GM21390 (cell line): ENCODE results near the gene UBL5.

Source experiments
- ATAC-seq: cut with Tn5 transposase; IDR thresholded peaks from one replicate; pipeline ENCODE4 v1.9.1; 2021; ENCODE audit not compliant: unreplicated experiment

The UBL5 gene

DNA sequence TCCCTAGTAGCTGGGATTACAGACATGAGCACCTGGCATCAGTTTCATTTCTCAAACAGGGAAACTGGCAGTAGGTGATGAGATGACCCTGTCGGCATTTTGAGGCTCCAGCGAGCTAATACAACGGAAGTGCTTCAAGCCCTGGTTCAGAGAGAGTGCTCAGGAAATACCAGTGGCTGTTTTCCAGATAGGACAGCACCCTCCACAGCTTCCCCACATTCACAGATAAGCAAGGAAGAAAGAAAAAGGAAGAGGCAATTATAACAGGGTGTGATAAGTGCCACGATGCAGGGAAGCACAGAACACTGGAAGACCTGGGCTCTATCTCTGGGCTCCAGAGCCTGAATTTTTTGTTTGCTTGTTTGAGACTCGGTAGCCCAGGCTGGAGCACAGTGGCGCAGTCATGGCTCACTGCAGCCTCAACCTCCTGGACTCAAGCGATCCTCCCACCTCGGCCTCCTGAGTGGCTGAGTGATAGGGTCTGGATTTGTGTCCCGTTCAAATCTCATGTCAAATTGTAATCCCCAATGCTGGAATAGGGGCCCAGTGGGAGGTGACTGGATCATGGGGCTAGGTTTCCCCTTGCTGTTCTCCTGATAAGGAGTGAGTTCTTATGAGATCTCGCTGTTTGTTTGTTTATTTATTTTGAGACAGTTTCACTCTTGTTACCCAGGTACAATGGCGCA is 50.9 kb downstream of the UBL5 start:
- no peak for ATAC-seq
